ENCODE results near the gene ENPP6.

The ENPP6 gene

GRCh38 chr4:184201179-184201578, 16.5 kb downstream of the ENPP6 start:
- DNase-seq (ENCODE audit: low read depth) = no peak
- no peak for TF ChIP-seq CTCF (IDR thresholded peaks at IDR 0.05; ENCODE audit: insufficient read depth, low read depth, low read length, missing control alignments)
- no peak overlapping the region for H3K4me3 ChIP-seq (ENCODE audit: low read length)

GRCh38 chr4:184200296-184200695, 17.4 kb downstream of the ENPP6 start:
- no peak overlapping the region for H3K4me3 ChIP-seq (ENCODE audit: low read length)
- TF ChIP-seq CTCF (IDR thresholded peaks at IDR 0.05; ENCODE audit: insufficient read depth, low read depth, low read length, missing control alignments) = no peak
- DNase-seq (ENCODE audit: low read depth) = no peak

DNA sequence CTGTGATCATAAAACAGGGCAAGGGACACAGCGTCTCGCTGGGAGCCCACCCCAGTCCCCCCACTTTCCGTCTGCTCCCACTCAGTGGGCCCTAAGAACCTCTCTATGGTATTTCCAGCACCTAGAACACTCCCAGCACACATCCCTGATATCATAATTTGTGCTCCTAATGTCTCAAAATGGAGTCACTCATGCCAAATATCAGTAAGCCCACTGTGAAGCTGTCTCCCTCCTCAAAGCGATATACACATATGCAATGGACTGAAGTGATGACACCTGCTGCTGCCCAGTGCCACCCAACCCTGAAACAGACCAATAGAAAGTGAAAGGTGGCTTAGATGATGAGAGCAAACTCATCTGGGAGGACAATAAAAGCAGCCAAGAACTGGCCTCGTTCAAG, 17.9 kb downstream of the ENPP6 start:
- no peak for TF ChIP-seq CTCF (IDR thresholded peaks at IDR 0.05; ENCODE audit: insufficient read depth, low read depth, low read length, missing control alignments)
- DNase-seq (ENCODE audit: low read depth) = no peak
- no peak overlapping the region for H3K4me3 ChIP-seq (ENCODE audit: low read length)

DNA sequence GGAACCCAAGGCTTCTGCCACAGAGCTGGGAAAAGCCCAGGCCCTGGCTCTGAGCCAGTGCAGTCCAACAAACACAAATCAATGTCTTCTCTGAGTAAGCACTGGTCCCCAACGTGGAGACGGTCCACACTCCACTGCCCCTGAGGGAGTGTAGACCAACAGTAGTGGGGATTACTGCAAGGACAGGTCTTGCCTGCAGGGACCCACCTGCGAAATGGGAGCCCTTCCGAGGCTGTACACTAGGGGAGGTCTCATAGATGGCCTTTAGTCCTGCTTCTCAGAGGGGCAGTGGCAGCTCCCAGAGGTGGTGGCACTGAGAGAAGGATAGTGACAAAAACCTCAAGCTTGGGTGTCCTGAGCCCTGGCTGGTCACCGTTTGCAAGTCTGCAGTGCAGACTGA, 19.5 kb downstream of the ENPP6 start:
- DNase-seq (ENCODE audit: low read depth) = no peak
- TF ChIP-seq CTCF (IDR thresholded peaks at IDR 0.05; ENCODE audit: insufficient read depth, low read depth, low read length, missing control alignments) = no peak
- no peak overlapping the region for H3K4me3 ChIP-seq (ENCODE audit: low read length)

DNA sequence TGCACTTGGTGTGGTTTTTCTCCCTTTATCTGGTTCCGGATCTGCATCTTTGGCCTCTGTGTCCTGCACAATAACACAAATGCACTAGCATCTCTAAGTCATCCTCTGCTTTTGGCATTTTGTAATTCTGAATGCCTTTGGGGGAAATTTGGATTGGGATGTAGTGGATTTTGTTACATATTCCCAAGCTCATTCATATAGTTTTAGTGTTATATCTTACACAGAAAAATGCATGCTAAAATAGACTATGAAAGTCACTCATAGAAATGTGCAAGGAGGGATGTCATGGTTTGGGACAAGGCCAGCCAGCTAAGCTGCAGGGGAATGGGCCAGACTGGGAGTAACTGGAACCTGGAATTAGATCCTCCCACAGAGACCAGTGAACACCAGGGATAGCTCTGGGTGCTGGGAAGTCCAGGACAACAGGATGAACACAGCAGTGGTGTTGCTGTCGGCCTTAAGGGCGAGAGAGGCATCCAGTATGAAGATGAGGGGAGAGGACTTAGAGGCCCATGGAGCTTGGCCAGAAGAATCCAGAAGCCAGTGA, 20.1 kb downstream of the ENPP6 start:
- DNase-seq (ENCODE audit: low read depth) = no peak
- no peak for TF ChIP-seq CTCF (IDR thresholded peaks at IDR 0.05; ENCODE audit: insufficient read depth, low read depth, low read length, missing control alignments)

DNA sequence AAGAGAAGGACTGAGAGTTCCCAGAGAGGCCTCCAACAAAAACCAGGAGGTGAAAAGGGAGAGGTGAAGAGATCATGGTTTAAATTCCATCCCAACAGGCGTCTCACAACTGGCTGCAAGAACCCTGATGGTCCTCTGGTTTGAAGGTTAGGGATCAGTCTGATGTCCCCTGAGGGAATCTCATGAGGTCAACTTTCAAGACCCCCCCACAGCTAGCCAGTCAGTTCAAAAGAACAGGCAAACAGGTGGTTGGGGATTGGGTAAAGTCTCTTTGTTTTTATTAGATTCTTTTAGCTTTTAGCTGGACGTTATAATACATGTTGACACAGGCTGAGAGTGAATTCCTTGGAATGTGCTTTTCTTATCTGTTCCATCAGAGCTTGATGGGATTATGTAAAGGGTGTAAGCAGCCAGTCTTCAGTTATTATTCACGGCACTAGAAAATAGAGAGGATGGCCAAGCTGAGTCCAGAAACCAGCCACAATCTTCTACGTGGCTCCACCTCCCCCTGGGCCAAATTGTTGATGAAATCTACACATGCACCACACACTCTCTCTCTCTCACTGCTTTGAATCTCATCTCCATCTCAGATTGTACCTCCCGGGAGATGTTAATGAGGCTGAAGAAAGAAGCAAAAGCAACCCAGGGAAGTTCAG, 20.8 kb downstream of the ENPP6 start:
- H3K4me3 ChIP-seq (ENCODE audit: low read length) = no peak overlapping the region
- no peak for TF ChIP-seq CTCF (IDR thresholded peaks at IDR 0.05; ENCODE audit: insufficient read depth, low read depth, low read length, missing control alignments)
- peak; percentile 1 for DNase-seq (ENCODE audit: low read depth)

More for the DNA sequence above, 20.1 kb downstream of the ENPP6 start:
- H3K4me3 ChIP-seq (ENCODE audit: low read length) = no peak overlapping the region
